Choroid plexus epithelial cell (primary cell): ENCODE results near the gene NDRG3.
"Not testable (repeated sequence)": the region's sequence is repeated elsewhere in the genome, so short reads cannot be mapped to it uniquely, and the experiment has no call there.

Experiments used
- DNase-seq: peaks from one replicate; pipeline ENCODE4 v3.0.0-alpha.2; 2010; ENCODE audit warnings: low read depth
- H3K4me3 ChIP-seq: 2 replicates; pipeline ENCODE4 v1.5.1; 2011; ENCODE audit warnings: low read depth, mild to moderate bottlenecking, control low read depth, low read length, moderate library complexity
- TF ChIP-seq, protein P1 (sequence below): conservative IDR thresholded peaks from 2 replicates; pipeline ENCODE4 v1.5.1; 2011; ENCODE audit warnings: low read depth, mild to moderate bottlenecking, control low read depth, inconsistent platforms, low read length, moderate library complexity

Gene NDRG3

DNA sequence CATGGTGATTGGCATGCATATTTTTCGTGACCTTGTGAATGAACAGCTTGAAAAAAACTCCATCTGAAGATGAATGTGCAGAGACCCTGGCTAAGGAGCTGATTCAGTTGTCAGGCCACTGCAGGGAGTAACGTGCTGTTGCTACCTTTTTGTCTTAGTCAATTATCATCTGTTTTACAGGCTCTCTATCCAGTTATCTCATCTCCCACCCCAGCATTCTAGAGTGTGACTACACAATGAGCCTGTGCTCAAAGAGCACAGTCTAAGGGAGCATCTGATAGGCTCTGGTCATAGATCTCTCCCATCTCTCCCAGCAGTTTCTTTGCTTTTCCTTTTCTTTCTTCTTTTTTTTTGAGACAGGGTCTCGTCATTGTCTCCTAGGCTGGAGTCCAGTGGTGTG lies 45.5 kb downstream of the NDRG3 start:
- no peak overlapping the region for H3K4me3 ChIP-seq
- TF ChIP-seq, protein P1, sequence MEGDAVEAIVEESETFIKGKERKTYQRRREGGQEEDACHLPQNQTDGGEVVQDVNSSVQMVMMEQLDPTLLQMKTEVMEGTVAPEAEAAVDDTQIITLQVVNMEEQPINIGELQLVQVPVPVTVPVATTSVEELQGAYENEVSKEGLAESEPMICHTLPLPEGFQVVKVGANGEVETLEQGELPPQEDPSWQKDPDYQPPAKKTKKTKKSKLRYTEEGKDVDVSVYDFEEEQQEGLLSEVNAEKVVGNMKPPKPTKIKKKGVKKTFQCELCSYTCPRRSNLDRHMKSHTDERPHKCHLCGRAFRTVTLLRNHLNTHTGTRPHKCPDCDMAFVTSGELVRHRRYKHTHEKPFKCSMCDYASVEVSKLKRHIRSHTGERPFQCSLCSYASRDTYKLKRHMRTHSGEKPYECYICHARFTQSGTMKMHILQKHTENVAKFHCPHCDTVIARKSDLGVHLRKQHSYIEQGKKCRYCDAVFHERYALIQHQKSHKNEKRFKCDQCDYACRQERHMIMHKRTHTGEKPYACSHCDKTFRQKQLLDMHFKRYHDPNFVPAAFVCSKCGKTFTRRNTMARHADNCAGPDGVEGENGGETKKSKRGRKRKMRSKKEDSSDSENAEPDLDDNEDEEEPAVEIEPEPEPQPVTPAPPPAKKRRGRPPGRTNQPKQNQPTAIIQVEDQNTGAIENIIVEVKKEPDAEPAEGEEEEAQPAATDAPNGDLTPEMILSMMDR: no peak
- no peak for DNase-seq

DNA sequence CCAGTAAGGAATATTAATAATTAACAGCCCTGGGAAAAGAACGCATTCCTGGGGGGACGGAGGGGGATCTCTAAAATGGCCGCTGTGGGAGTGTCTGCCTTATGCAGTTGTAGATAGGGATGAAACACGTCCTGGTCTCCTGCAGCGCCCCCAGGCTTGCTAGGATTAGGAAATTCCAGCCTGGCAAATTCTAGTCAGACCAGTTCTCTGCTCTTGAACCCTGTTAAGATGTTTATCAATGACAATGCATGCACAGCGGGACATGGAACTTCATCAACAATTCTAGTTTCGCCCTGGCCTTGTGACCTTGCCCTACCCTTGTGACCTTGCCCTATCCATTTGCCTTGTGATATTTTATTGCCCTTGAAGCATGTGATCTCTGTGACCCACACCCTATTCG lies 50.4 kb downstream of the NDRG3 start:
- H3K4me3 ChIP-seq, DNase-seq: not testable (repeated sequence)

DNA sequence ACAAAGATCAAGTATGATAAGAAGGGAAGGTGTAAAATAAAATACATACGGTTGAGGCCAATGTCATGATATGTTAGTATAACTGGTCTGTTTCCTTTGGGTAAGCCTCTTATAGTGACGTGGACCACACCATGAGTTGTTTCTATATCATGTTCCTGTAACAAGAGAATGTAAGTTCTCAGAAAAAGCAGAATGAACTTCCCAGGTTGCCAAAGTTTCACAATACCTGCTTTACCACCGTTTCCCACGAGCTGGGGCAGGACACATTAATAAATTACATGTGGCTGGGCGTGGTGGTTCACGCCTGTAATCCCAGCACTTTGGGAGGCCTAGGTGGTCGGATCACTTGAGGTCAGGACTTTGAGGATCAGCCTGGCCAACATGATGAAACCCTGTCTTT lies 57.3 kb downstream of the NDRG3 start:
- no peak for DNase-seq
- TF ChIP-seq, protein P1: no peak
- no peak overlapping the region for H3K4me3 ChIP-seq

DNA sequence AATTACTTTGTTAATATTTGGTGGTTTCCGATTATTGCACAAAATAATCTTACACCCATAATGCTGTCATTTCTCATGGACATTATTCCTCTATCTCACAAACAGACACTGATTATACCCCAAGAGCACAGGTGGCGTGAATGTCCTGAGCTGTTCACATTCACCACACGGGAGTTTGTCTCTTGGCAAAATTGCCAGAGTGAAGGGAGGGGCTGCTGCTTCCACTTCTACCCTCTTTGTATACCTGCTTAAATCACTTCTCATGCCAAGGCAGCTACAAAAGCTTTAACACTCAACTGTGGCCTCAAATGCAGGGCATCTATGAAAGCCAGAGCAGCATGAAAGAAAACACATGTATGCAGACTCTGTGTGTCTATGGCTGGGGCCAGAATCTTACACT lies 58.0 kb downstream of the NDRG3 start:
- DNase-seq: no peak
- no peak overlapping the region for H3K4me3 ChIP-seq
- TF ChIP-seq, protein P1: no peak

DNA sequence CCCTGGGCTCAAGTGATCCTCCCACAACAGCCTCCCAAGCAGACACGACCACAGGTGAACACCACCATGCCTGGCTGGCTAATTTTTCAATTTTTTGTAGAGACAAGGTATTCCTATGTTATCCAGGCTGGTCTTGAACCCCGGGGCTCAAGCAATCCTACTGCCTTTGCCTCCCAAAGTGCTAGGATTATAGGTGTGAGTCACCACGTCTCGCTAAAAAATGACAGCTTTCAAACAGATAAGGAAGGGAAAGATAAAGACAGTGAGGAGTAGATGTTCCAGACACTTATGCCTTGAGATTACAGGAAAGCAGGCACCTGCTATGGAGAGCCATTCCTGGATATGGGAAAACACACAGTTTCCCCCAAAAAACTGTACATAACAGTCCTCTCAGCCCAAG lies 58.9 kb downstream of the NDRG3 start:
- TF ChIP-seq, protein P1: no peak
- no peak overlapping the region for H3K4me3 ChIP-seq
- DNase-seq: no peak

DNA sequence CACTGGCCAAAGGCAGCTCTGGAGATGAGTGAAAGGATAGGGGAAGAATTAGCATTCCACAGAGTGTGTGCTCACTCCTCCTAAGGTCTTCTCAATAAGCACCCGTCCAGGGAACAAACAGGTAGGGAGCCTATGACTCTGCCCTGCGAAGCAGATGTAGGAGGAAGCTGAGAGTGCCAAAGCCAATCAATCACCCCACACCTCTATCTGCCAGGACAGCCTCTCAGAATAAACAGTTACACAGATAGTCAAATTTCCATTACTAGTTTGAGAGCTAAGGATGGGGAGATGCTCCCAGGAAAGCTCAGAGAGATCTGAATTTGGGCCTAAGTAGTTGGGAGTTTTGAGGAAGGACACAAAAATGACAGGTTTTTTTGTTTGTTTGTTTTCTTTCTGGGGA lies 59.4 kb downstream of the NDRG3 start:
- TF ChIP-seq, protein P1: no peak
- no peak overlapping the region for H3K4me3 ChIP-seq
- no peak for DNase-seq

DNA sequence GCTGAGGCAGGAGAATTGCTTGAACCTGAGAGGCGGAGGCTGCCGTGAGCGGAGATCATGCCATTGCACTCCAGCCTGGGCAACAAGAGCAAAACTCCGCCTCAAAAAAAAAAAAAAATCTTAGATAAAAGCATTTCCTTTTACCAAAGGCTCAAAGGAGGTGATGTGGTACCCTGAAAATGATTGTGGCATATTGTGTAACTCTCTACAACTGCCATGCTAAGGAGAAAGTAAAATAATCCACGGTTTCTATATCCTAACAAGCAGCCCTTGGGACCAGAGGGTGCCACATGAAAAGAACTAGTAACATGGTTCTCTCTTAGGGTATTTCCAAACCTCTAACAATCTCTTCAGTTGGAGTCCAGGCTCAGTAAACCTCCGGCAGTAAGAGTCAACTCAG lies 61.1 kb downstream of the NDRG3 start:
- DNase-seq: no peak
- no peak overlapping the region for H3K4me3 ChIP-seq
- TF ChIP-seq, protein P1: no peak

DNA sequence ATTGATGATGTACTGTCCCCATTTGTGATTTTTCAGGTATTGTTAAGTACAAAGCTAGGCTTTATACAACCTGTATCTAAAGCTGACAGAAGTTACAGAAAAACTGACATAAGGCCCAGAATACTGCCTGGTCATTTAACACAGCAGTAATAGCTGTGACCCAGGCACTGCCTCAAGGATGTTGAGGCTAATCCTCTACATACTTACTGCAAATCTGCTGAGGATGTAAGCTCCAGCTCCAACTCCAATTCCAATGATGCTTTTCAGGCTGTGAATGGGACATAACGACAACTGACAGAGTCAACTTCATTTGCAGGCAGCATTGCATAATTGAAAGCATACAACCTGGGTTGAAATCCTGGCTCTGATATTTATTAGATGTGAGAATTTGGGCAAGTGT lies 63.6 kb downstream of the NDRG3 start:
- TF ChIP-seq, protein P1: no peak
- H3K4me3 ChIP-seq: no peak overlapping the region
- DNase-seq: no peak
